ENCODE measurements around the gene MTFR2.

MTFR2 gene

GRCh38 chr6:136191606-136192312 lies 58.4 kb downstream of the MTFR2 start:
- no peak for TF ChIP-seq CTCF (IDR thresholded peaks at IDR 0.05)

GRCh38 chr6:136189104-136189503 lies 61.0 kb downstream of the MTFR2 start:
- no peak for TF ChIP-seq CTCF (IDR thresholded peaks at IDR 0.05)

GRCh38 chr6:136188486-136188885 lies 61.6 kb downstream of the MTFR2 start:
- no peak for TF ChIP-seq CTCF (IDR thresholded peaks at IDR 0.05)

GRCh38 chr6:136186363-136186762 lies 63.7 kb downstream of the MTFR2 start:
- TF ChIP-seq CTCF (IDR thresholded peaks at IDR 0.05), result no peak

GRCh38 chr6:136184738-136185137 lies 65.4 kb downstream of the MTFR2 start:
- no peak for TF ChIP-seq CTCF (IDR thresholded peaks at IDR 0.05)

- TF ChIP-seq CTCF (IDR thresholded peaks at IDR 0.05), result no peak
Observed at GRCh38 chr6:136181861-136182260, 68.2 kb downstream of the MTFR2 start.

- TF ChIP-seq CTCF (IDR thresholded peaks at IDR 0.05), result no peak
Observed at GRCh38 chr6:136181512-136181833, 68.6 kb downstream of the MTFR2 start.
